ES-I3 (cell line): ENCODE measurements around the gene SSBP2.

Source experiments
- H3K36me3 ChIP-seq: 2 replicates; pipeline ENCODE4 v1.6.1; 2013; ENCODE audit warnings: mild to moderate bottlenecking, low read length, control low read depth, moderate library complexity; ENCODE audit not compliant: insufficient read depth
- H3K4me1 ChIP-seq: 2 replicates; pipeline ENCODE4 v1.6.1; 2013; ENCODE audit warnings: mild to moderate bottlenecking, control low read depth, low read length; ENCODE audit not compliant: insufficient read depth
- H3K9ac ChIP-seq: 2 replicates; pipeline ENCODE4 v1.6.1; 2013; ENCODE audit warnings: low read depth, mild to moderate bottlenecking, low read length, moderate library complexity
- H3K9me3 ChIP-seq: 2 replicates; pipeline ENCODE4 v1.6.1; 2013; ENCODE audit warnings: mild to moderate bottlenecking, low read length, moderate library complexity; ENCODE audit not compliant: control insufficient read depth, insufficient read depth

SSBP2 gene

GRCh38 chr5:81547001-81547400 lies 203.9 kb downstream of the SSBP2 start:
- no peaks in the 10 kb centered on the region for H3K36me3 ChIP-seq
- H3K4me1 ChIP-seq, result no peaks in the 10 kb centered on the region
- H3K9me3 ChIP-seq, result no peaks in the 10 kb centered on the region
- H3K9ac ChIP-seq, result no peak overlapping the region

DNA sequence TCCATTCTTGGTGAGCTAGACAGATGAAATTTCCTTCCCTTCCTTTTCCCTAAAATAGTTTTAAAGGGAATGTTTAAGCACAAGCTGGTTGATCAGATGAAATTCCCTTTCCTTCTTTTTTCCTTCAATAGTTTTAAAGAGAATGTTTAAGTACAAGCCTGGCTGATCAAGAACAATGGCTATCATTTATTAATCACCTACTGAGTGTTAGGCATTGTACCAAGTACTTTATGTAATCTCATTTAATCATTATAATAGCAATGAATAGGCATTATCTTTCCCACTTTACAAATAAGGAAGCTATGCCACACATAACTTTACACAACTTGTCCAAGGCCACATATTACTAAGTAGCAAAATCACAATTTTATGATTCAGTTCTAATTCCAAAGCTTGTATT lies 205.0 kb downstream of the SSBP2 start:
- no peaks in the 10 kb centered on the region for H3K36me3 ChIP-seq
- H3K9ac ChIP-seq, result no peak overlapping the region
- no peaks in the 10 kb centered on the region for H3K4me1 ChIP-seq
- H3K9me3 ChIP-seq, result no peaks in the 10 kb centered on the region

- Histone ChIP-seq H3K36me3 (no peaks in the 10 kb centered on the region), H3K4me1 (no peaks in the 10 kb centered on the region), H3K9ac (no peak overlapping the region), H3K9me3 (no peaks in the 10 kb centered on the region)
Measured at GRCh38 chr5:81544351-81545018, 206.4 kb downstream of the SSBP2 start.

DNA sequence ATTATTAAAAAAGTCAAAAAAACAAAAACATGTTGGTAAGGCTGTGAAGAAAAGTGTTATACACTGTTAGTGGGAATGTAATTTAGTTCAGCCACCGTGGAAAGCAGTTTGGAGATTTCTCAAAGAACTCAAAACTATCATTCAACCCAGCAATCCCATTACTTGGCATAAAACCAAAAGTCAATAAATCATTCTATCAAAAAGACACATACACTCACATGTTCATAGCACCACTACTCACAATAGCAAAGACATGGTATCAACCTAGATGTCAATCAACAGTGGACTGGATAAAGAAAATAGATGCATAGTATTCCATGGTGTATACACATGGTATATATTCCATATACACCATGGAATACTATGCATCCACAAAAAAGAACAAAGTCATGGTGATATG lies 208.7 kb downstream of the SSBP2 start:
- Histone ChIP-seq H3K9ac (no peak overlapping the region), H3K9me3 (no peaks in the 10 kb centered on the region), H3K4me1 (no peaks in the 10 kb centered on the region), H3K36me3 (no peaks in the 10 kb centered on the region)

DNA sequence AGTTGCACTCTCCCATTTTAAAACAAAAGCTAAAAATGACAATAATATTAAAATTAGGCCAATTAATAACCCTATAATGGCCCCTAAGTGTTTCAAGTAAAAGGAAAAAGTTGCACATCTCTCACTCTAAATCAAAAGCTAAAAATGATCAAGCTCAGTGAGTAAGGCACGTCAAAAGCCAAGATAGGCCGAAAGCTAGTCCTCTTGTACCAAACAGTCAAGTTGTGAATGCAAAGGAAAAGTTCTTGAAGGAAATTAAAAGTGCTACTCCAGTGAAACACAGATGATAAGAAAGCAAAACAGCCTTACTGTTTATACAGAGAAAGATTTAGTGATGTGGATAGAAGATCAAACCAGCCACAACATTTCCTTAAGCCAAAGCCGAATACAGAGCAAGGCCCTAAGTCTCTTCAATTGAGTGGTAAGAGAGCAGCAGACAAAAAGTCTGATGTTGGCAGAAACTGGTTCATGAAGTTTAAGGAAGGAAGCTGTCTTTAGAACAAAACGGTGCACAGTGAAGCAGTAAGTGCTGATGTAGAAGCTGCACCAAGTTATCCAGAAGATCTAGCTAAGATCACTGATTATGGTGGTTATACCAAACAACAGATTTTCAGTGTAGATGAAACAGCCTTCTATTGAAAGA lies 212.9 kb downstream of the SSBP2 start:
- no peaks in the 10 kb centered on the region for H3K9me3 ChIP-seq
- H3K9ac ChIP-seq, result no peak overlapping the region
- no peaks in the 10 kb centered on the region for H3K36me3 ChIP-seq
- no peaks in the 10 kb centered on the region for H3K4me1 ChIP-seq

GRCh38 chr5:81534441-81534840 lies 216.5 kb downstream of the SSBP2 start:
- H3K9me3 ChIP-seq, result no peaks in the 10 kb centered on the region
- no peaks in the 10 kb centered on the region for H3K36me3 ChIP-seq
- no peaks in the 10 kb centered on the region for H3K4me1 ChIP-seq
- H3K9ac ChIP-seq, result no peak overlapping the region

DNA sequence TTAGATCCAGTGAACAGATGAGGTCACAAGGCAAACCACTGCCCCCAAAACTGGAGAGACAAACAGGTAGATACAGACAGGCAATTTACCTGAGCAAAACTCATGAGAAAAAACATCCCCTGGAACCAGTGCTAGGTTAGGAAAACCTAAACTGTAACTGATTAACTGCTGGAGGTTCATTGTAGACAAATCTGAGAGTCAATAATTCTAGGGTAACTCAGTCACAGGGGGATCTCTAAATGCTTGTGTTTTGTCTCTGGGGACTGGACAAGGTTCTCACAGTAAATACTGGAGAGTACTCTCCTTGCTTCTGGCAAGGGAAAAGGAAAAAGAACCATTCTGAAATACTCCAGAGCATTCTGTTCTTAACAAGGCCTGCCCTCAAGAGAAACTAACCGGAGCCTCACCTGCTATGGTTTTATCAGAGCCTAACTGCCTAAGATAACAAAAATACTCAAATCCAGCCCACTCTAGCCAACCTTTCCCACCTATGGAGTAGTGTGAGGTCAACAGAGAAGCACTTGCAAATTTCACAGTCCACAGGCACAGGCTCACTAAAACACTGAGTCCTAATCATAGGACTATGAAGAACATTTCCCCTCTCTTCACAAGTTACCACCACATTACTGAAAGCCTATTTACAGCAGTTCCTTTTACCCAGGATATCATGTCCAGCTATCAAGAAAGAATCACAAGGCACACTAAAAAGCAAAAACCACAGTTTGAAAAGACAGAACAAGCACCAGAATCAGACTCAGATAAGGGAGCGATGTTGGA lies 217.1 kb downstream of the SSBP2 start:
- no peaks in the 10 kb centered on the region for H3K36me3 ChIP-seq
- H3K4me1 ChIP-seq, result no peaks in the 10 kb centered on the region
- no peak overlapping the region for H3K9ac ChIP-seq
- H3K9me3 ChIP-seq, result no peaks in the 10 kb centered on the region

DNA sequence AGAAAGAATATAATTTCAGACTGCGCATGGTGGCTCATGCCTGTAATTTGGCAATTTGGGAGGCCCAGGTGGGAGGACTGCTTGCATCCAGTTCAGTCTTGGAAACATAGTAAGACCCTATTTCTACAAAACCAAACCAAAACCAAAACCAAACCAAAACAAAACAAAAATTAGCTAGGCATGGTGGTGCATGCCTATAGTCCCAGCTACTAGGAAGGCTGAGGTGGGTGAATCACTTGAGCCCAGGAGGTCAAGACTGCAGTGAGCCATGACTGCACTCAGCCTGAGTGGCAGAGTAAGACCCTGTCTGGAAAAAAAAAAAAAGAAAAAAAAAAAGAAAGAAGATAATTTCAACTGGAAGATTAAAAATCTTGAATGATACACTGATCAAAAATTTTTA lies 220.0 kb downstream of the SSBP2 start:
- H3K4me1 ChIP-seq, result no peaks in the 10 kb centered on the region
- no peak overlapping the region for H3K9ac ChIP-seq
- H3K36me3 ChIP-seq, result no peaks in the 10 kb centered on the region
- no peaks in the 10 kb centered on the region for H3K9me3 ChIP-seq

- Histone ChIP-seq H3K4me1 (0 out of 2 replicates have a peak, but pooled peaks cover 4% of the 10 kb centered on the region), H3K9ac (no peak overlapping the region), H3K9me3 (no peaks in the 10 kb centered on the region), H3K36me3 (no peaks in the 10 kb centered on the region)
Measured at GRCh38 chr5:81525690-81526089, 225.2 kb downstream of the SSBP2 start.

DNA sequence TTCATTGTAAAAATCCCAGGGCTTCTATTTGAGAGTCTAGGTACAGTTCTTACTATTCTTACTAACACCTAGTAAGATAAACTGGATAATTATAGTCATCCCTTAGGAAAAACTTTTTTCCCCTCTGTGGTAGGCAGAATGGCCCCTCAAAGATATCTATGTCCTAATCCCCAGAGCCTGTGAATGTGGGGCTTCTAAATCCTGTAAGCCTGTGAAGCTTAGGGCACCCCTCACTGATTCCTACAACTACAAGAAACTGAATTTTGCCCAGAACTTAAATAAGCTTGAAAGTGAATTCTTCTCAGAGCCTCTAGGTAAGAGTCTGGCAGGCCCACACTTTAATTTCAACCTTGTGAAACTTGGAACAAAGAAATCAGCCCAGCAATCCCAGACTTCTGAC lies 226.9 kb downstream of the SSBP2 start:
- no peak overlapping the region for H3K9ac ChIP-seq
- H3K36me3 ChIP-seq, result no peaks in the 10 kb centered on the region
- H3K9me3 ChIP-seq, result no peaks in the 10 kb centered on the region
- H3K4me1 ChIP-seq, result 0 out of 2 replicates have a peak, but pooled peaks cover 4% of the 10 kb centered on the region

GRCh38 chr5:81522571-81522970 lies 228.3 kb downstream of the SSBP2 start:
- Histone ChIP-seq H3K9me3 (no peaks in the 10 kb centered on the region), H3K36me3 (no peaks in the 10 kb centered on the region), H3K4me1 (0 out of 2 replicates have a peak, but pooled peaks cover 4% of the 10 kb centered on the region), H3K9ac (no peak overlapping the region)

GRCh38 chr5:81520769-81521168 lies 230.1 kb downstream of the SSBP2 start:
- Histone ChIP-seq H3K9ac (no peak overlapping the region), H3K9me3 (no peaks in the 10 kb centered on the region), H3K36me3 (no peaks in the 10 kb centered on the region), H3K4me1 (0 out of 2 replicates have a peak, but pooled peaks cover 4% of the 10 kb centered on the region)

- H3K9ac ChIP-seq, result no peak overlapping the region
- 0 out of 2 replicates have a peak, but pooled peaks cover 2% of the 10 kb centered on the region for H3K4me1 ChIP-seq
- H3K36me3 ChIP-seq, result no peaks in the 10 kb centered on the region
- no peaks in the 10 kb centered on the region for H3K9me3 ChIP-seq
Measured at GRCh38 chr5:81519217-81519905, 231.5 kb downstream of the SSBP2 start.

GRCh38 chr5:81517462-81517861 lies 233.4 kb downstream of the SSBP2 start:
- Histone ChIP-seq H3K36me3 (no peaks in the 10 kb centered on the region), H3K4me1 (no peaks in the 10 kb centered on the region), H3K9ac (no peak overlapping the region), H3K9me3 (no peaks in the 10 kb centered on the region)
